Ureter (tissue), 1 donor: ENCODE data around the gene PSMD2. TPM values are rescaled to one million over a fixed set of nuclear protein-coding genes. Genes with fewer than 3 reads are reported as not detected.
"Not testable (repeated sequence)": the region's sequence is repeated elsewhere in the genome, so short reads cannot be mapped to it uniquely, and the experiment has no call there.

Source experiments
- DNase-seq: peaks from one replicate; pipeline ENCODE4 v3.0.0-alpha.2; 2020; ENCODE audit warnings: low spot score
- total RNA-seq: library from RNA; stranded (reverse); gene quantifications from one replicate; pipeline ENCODE4 v1.2.4, GENCODE V29; 2023
- donor health status: DM: yes; HTN: yes; CAD: no.

Gene PSMD2
- total RNA-seq, 1 donor from 2014 or later: 136 TPM

DNA sequence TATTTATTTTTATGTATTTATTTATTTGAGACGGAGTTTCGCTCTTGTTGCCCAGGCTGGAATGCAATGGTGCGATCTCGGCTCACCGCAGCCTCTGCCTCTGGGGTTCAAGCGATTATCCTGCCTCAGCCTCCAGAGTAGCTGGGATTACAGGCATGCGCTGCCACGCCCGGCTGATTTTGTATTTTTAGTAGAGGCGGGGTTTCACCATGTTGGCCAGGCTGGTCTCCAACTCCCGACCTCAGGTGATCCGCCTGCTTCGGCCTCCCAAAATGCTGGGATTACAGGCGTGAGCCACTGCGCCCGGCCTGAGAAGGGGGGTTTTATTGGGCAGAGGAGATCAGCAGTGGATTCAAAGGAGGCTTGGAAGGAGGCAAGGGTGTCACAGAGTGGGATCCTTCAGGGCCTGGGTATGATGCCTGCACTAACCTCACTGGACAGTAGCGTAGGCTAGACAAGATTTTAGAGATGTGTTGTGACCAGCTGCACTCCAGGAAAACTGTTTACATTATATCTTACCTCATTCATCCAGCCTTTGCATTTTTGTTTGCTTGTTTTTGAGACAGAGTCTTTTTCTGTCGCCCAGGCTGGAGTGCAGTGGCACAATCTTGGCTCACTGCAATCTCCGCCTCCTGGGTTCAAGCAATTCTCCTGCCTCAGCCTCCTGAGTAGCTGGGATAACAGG is 40.6 kb downstream of the PSMD2 start:
- DNase-seq: not testable (repeated sequence)

DNA sequence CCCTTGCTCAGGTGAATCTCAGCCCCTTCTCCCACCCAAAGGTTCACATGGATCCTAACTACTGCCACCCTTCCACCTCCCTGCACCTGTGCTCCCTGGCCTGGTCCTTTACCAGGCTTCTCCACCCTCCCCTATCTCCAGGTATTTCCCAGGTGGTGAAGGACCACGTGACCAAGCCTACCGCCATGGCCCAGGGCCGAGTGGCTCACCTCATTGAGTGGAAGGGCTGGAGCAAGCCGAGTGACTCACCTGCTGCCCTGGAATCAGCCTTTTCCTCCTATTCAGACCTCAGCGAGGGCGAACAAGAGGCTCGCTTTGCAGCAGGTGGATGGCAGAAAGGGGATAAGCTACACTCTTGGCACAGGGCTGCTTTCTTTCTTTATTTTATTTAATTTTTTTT is 42.9 kb downstream of the PSMD2 start:
- no peak for DNase-seq

DNA sequence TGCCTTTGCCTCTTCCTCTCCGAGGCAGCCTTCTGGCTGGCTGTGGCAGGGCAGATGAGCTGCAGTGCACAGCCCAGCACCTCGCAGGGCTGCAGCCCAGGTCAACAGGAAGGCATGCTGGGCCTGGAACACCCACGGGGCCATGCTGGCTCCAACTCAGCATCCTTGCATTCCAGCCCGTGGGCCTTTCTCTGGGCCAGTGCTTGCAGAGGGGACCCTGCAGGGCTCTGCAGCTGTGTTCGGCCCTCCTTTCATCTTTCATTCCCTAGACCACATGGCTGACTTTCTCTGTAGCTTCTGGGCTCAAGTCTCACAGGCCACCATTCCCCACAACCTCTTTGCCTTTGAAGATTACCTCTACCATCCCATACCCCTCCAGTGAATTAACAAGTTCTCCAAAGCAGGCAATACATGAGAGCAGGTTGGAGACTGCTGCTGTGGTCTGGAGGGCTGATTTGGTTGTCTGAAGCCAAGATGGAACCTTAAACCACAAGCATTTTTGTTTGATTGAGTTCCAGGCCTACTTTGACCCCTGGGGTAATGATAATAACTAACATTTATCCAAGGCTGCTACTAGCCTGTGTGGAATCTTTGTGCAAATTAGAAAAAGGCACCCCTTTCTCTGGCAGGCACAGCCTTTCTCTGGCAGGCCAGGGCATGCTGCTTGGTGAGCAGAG is 44.3 kb downstream of the PSMD2 start:
- DNase-seq: no peak

DNA sequence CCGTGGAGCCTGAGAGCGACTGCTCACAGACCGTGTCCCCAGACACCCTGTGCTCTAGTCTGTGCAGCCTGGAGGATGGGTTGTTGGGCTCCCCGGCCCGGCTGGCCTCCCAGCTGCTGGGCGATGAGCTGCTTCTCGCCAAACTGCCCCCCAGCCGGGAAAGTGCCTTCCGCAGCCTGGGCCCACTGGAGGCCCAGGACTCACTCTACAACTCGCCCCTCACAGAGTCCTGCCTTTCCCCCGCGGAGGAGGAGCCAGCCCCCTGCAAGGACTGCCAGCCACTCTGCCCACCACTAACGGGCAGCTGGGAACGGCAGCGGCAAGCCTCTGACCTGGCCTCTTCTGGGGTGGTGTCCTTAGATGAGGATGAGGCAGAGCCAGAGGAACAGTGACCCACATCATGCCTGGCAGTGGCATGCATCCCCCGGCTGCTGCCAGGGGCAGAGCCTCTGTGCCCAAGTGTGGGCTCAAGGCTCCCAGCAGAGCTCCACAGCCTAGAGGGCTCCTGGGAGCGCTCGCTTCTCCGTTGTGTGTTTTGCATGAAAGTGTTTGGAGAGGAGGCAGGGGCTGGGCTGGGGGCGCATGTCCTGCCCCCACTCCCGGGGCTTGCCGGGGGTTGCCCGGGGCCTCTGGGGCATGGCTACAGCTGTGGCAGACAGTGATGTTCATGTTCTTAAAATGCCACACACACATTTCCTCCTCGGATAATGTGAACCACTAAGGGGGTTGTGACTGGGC is 45.7 kb downstream of the PSMD2 start:
- no peak for DNase-seq

DNA sequence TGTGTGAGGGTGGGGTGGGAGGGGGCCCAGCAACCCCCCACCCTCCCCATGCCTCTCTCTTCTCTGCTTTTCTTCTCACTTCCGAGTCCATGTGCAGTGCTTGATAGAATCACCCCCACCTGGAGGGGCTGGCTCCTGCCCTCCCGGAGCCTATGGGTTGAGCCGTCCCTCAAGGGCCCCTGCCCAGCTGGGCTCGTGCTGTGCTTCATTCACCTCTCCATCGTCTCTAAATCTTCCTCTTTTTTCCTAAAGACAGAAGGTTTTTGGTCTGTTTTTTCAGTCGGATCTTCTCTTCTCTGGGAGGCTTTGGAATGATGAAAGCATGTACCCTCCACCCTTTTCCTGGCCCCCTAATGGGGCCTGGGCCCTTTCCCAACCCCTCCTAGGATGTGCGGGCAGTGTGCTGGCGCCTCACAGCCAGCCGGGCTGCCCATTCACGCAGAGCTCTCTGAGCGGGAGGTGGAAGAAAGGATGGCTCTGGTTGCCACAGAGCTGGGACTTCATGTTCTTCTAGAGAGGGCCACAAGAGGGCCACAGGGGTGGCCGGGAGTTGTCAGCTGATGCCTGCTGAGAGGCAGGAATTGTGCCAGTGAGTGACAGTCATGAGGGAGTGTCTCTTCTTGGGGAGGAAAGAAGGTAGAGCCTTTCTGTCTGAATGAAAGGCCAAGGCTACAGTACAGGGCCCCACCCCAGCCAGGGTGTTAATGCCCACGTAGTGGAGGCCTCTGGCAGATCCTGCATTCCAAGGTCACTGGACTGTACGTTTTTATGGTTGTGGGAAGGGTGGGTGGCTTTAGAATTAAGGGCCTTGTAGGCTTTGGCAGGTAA is 46.5 kb downstream of the PSMD2 start:
- peak; percentile 74 for DNase-seq

DNA sequence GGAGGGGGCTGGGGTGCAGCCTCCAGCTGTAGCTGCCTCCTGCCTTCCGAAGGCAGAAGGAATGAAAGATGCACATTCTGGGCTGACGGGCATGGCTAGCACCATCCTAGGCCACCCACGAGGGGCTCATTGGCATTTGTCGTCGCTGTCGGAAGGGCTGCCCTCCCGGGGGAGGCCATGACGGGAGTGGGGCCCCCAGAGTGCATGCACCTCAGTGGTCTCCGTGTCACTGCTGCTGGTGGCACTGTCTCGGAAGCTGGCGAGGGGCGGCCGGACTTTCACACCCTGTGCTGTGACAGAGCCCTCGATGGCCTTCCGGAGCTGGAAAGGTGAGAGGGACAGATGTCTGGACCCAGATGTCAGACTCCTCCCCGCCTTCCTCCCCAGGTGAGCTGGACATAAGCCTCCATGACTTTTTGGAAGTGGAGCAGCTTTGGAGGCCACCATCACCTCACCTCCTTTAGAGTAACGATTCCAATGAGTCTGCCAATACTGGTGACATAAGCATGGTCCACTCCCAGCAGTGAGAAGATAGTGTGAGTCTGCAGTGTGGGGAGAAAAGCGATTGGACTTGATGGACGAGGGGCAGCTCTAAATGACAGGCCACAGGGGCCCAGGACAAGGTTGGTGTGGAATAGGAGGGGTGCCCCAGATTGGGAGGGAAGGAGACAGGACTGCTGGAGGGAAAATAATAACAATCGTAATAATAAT is 47.6 kb downstream of the PSMD2 start:
- no peak for DNase-seq

DNA sequence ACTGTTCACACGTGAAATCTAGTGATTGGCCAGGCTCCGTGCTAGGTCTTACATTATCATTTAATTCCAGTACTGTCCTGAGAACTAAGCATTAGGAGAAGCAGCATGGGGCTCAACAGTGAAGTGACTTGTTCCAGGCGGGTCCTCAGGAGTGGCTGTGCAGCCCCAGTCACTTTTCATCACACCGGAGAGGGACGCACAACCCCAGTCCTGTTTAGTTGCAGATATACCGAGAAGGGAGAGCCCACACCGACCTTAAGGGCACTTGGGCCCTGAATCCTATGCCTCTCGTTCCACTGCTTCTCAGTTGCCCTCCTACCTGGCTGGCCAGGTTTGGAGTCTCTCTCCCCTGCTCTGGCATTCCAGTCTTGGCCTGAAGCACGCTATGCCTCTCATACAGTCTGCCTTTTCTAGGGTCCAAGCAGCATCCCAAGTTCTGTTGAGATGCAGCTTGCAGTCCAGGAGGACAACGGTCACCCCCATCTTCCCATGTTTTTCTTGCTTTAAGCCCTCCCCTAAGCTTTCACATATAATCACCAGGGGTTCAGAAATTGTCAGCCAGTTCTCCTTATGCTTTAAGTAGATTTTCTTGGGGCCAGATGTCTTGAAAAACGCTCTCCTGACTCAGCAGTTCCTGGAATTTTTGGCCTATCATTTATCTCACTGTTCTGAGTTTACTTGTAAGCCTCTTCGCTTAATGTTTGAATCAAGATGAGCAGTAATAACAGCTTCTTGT is 48.4 kb downstream of the PSMD2 start:
- DNase-seq: no peak

DNA sequence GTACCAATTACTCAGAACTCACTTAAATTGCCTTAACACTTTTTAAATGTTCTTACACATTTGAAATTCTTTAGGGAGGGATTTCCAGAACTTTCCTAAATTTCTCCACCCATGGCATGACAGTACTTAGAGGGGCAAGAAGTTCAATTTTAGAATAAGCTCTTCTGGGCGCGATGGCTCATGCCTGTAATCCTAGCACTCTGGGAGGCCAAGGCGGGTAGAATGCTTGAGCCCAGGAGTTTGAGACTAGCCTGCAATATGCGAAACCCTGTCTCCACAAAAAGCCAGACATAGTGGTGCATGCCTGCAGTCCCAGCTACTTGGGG is 49.0 kb downstream of the PSMD2 start:
- no peak for DNase-seq

DNA sequence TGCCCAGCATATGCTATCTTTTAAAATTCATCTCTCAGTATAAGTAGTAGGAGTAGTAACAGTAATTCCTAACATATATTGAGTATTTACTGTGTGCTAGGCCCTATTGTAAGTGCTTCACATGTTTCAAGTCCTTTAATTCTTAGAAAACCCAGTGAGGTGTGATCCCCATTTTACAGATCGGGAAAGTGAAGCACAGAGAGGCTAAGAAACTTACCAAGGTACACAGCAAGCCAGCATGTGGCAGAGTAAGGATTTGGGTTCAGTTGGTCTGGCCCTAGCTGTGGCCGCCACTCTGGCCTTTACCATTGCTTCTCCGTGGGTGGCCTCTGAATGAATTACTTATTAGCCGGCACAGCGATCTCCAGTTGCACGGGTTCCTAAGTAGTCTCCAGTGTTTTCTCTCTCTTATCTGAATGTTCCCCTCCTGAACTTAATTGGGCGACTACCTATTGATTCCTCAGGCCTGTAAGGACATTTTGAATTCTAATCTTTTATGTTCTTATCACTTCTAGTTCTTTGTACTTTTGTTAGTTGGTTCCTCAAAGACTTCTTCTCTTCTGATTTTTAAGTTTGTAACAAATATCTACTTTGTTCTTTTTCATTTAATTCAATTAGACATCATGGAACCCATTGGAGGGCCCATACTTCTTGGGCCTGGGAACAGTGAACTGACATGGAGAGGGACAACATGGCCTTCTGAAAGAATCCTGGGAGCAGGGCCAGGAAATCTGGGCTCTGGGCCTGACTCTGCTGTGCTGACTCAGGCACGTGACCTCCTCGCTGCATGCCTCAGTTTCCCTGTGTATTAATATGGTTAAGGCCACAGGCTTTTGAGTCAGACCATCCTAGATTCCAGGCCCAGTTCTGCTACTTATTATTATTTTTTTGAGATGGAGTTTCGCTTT is 50.8 kb downstream of the PSMD2 start:
- no peak for DNase-seq

DNA sequence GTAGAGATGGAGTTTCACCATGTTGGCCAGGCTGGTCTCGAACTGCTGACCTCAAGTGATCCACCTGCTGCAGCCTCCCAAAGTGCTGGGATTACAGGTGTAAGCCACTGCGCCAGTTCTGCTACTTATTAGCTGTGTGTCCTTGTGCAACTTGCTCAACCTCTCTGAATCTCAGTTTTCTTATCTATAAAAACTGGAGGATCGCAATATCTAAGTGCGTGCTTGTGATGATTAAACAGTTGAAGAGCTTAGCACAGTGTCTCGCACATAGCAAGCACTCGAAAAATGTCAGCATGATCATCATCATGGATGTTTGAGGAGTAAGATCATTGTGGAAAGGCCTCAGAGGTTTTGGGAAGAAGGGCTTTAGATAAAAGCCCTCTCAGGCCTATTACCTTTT is 51.6 kb downstream of the PSMD2 start:
- no peak for DNase-seq

DNA sequence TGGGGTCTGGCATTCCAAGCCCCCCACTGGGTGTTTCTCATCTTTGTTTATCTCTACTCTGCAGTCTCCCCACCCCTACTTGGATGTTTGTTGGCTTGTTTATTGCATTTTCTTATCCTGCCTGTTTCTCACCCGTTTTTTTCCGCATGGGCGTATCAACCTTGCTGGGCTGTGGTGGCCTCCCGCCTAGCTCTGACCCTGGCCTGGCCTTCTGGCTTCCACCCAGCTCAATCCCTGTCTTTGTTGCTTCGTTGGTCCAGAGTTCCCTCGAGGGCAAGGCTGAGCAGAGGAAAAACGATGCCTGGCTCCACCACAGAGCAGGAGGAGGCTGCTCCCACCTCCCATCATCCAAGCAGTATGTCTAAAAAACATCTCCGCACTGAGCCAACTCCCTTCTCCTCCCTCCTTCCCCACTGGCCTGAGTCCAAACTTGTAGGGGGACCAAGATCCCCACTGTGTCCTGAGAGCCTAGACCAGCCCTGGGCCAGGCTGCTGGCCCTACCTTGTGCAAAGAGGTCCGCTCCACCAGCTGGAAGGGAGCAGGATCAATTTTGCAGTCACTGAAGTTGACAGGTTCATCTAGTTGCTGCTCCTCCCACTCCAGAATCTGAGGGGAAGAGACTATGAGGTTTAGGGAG is 52.6 kb downstream of the PSMD2 start:
- DNase-seq: no peak

DNA sequence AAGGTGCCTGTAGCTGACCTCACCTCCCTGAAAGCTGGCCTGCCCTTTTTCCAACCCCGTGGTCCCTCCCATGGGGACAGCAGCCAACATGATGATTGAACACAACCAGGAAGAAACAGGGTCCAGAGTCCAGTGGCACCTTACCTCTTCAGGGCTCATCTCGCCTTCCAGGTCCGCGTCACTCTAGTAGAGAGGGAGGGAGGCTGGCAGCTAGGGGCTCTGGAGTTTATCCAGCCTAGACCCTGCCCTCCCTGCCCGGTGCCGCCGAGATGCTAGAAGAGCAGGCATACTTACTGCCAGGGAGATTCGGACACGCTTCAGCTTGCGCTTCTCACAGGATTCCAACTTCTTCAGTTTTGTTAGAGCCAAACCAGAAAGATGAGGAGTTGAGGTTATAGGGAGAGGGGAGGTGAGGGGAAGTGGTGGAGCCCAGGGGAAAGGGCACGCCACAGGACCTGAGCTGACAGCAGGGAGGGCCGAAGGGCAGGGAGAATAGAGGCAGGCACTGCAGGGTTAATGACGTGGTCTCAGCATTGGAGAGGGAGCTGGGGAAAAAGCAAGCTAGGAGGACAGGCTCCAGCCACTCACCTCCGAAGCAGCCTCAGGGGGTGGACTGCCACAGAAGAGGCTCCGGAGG is 53.2 kb downstream of the PSMD2 start:
- no peak for DNase-seq

DNA sequence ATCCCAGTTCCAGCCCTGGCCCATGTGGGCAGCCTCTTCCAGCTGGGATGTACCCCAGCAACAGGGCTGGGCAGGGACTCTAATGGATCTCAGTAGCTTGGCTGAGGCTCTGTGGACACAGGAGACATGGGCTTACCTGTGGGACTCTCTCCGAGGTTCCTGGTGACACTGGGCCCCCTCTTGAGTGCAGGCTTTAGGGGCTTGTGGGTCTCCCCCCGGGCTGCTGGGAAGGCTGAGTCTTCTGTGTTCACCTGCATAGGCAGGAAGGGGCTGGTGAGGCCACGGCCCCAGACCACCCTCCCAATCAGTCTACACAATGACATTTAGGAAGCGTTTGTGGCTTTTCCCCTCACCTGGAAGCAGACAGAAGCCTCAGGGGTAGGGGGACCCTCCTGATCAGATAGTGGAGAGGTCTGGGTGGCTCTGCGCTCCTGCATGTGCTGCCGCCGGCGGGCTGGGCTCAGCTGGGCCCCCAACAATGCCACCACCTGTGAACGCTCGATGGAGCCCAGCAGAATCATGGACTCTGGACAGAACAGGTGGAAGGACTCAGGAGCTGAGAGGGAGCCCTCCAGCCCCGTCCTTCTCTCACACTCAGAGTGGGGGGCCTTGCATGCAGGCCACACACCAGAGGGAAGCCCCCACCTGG is 54.0 kb downstream of the PSMD2 start:
- DNase-seq: no peak

DNA sequence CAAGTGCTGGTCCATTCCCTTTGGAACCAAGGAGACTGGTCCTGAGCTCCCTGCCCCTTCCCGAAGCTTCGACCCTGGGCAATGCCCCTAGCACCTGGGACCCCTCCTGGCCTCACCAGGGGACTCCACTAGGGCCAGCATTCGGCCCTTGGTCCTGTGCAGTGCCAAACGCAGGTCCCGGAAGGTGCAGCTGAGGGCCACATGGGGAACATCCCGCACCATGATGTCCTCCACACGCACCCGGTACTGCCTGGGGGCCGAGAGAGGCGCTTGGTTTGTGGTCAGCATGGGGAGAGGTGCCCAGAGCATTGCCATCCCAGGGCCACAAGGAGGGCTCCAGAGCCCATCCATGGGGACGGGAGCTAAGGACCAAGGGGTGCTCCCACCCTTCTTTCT is 54.5 kb downstream of the PSMD2 start:
- no peak for DNase-seq

DNA sequence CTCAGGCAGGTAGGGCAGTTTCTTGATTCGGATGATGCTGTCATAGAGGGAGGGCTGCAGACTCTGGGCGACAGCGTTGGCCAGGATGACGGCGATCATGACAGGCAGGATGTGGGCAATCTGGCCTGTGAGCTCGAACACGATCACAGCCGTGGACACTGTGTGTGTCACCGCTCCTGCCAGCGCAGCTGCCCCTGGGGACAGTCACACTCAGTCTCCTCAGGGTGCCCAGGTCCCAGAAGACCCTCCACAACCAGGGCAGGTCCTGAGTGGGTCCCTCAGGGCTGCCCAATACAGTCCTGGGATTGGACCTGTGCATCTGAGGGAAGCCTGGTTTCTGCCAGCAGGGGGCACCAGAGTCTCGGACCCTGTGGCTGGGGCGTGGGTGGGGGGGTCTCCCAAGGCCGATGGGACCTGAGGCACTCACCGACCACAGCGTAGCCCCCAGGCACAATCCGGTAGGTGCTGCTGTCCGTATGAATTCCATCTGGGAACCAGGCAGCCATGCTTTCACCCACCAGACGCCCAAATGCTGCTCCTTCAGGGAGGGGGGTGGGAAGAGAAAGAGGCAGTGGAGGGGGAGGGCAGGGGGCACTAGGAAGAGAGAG is 55.2 kb downstream of the PSMD2 start:
- no peak for DNase-seq

DNA sequence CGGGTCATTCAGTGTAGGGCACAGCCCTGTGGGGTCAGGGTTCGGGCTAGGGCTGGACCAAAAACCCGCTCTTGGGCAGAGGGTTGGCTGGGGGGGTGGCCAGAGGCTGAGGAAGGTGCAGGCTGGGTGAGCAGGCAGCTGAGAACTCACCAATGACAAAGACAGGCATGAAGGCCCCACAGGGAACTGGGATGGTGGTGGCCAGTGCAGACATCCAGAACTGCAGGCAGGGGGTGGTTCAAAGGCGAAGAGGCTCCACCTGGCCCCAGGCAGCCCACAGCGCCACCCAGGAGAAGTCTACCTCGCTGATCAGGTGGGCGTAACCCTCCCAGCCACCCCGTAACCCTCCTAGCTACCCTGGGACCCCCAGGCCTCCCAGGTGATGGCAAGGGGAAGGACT is 55.7 kb downstream of the PSMD2 start:
- DNase-seq: no peak

DNA sequence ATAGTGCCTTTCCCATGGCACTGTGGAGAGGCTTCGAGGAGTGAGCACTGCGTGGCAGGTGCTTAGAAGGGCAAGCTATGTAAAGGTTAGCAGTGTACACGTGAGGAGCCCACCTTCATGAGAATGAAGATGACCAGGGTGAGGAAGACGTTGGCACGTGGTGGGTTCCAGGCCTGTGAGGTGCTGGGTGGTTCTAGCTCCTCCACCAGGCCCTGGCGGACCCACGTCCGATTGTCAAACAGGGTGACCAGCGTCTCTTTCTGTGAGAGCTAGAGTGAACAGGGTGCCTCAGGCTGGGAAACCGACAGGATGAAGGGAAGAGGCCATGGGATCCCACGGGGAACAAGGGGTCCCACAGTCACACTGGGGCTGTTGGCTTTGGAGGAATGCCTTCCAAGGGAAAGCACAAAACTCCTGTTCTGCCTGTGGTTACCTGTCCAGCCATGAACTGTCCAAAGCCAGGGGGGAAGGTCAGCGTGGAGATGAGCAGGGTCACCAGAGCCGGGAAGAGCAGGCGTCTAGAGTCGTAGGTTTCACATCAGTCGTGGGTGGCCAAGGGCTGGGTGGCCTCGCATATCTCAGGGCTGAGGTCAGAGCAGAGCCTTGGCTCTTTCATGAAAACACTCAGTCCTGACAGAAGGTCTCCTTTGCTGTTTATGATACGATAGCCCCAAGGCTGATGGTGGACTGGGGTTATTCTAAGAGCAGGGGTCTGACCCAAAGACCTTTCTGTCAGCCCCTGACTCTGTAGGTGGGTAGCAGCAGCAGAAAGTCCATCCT is 56.4 kb downstream of the PSMD2 start:
- DNase-seq: no peak
